ENCODE results near the gene TEAD4.

The TEAD4 gene

GRCh38 chr12:3035171-3035570 is 76.0 kb downstream of the TEAD4 start:
- no peak for DNase-seq (ENCODE audit: extremely low read depth, low read depth)
- TF ChIP-seq CTCF (IDR thresholded peaks at IDR 0.05; ENCODE audit: low read depth, low read length): no peak

GRCh38 chr12:3035815-3036702 is 76.9 kb downstream of the TEAD4 start:
- TF ChIP-seq CTCF (IDR thresholded peaks at IDR 0.05; ENCODE audit: low read depth, low read length): peak; percentile 34
- DNase-seq (ENCODE audit: extremely low read depth, low read depth): no peak

GRCh38 chr12:3036901-3037600 is 77.9 kb downstream of the TEAD4 start:
- TF ChIP-seq CTCF (IDR thresholded peaks at IDR 0.05; ENCODE audit: low read depth, low read length): no peak
- no peak for DNase-seq (ENCODE audit: extremely low read depth, low read depth)

- no peak for DNase-seq (ENCODE audit: extremely low read depth, low read depth)
- no peak for TF ChIP-seq CTCF (IDR thresholded peaks at IDR 0.05; ENCODE audit: low read depth, low read length)
Measured at GRCh38 chr12:3038166-3038565, 79.0 kb downstream of the TEAD4 start.

GRCh38 chr12:3038926-3039510 is 79.8 kb downstream of the TEAD4 start:
- no peak for TF ChIP-seq CTCF (IDR thresholded peaks at IDR 0.05; ENCODE audit: low read depth, low read length)

GRCh38 chr12:3040026-3040656 is 80.9 kb downstream of the TEAD4 start:
- no peak for TF ChIP-seq CTCF (IDR thresholded peaks at IDR 0.05; ENCODE audit: low read depth, low read length)
- DNase-seq (ENCODE audit: extremely low read depth, low read depth): no peak

More at GRCh38 chr12:3038926-3039510, 79.8 kb downstream of the TEAD4 start:
- no peak for DNase-seq (ENCODE audit: extremely low read depth, low read depth)

All from AG09319 (cell line).